HL-60 (cell line): ENCODE results near the gene TIPARP.
A peak's percentile ranks its signal among the peaks of the same experiment; 100 is the strongest.
"Not testable (repeated sequence)": the region's sequence is repeated elsewhere in the genome, so short reads cannot be mapped to it uniquely, and the experiment has no call there.

Experiments used
- DNase-seq, 2 experiments: peaks; one replicate each; pipeline ENCODE4 v3.0.0-alpha.2; 2010 to 2020; ENCODE audit warnings: low read depth in 1 of 2, low spot score in 1 of 2
- H3K27ac ChIP-seq: fragments of 250-450 bp; sonication (Bioruptor Pico); replicated peaks from 2 replicates; pipeline ENCODE4 v1.5.1; 2020; ENCODE audit warnings: mild to moderate bottlenecking, moderate library complexity
- H3K27me3 ChIP-seq: fragments of 250-450 bp; sonication (Bioruptor Pico); 2 replicates; pipeline ENCODE4 v1.5.1; 2021; ENCODE audit warnings: mild to moderate bottlenecking, moderate library complexity; ENCODE audit not compliant: insufficient read depth, poor library complexity, severe bottlenecking
- H3K4me3 ChIP-seq: replicated peaks from 2 replicates; pipeline ENCODE4 v1.5.1; 2011; ENCODE audit warnings: mild to moderate bottlenecking, control low read depth, low read length; ENCODE audit not compliant: insufficient read depth
- GABPA ChIP-seq: IDR thresholded peaks from 2 replicates; pipeline ENCODE4 v1.6.1; 2012; ENCODE audit warnings: low read depth
- POLR2AphosphoS5 ChIP-seq: IDR thresholded peaks from 2 replicates; pipeline ENCODE4 v1.6.1; 2012; ENCODE audit warnings: low read depth
- SPI1 ChIP-seq: IDR thresholded peaks from 2 replicates; pipeline ENCODE4 v1.6.1; 2012; ENCODE audit warnings: low read depth, mild to moderate bottlenecking, borderline replicate concordance
- TF ChIP-seq, protein P1 (sequence below): IDR thresholded peaks from one replicate; pipeline ENCODE4 v1.5.1; 2011; ENCODE audit warnings: low read length, control low read depth, inconsistent platforms; ENCODE audit not compliant: insufficient read depth
- TF ChIP-seq, protein P2 (sequence below): IDR thresholded peaks from 2 replicates; pipeline ENCODE4 v1.6.1; 2012; ENCODE audit warnings: low read depth; ENCODE audit not compliant: insufficient replicate concordance

TIPARP gene

DNA sequence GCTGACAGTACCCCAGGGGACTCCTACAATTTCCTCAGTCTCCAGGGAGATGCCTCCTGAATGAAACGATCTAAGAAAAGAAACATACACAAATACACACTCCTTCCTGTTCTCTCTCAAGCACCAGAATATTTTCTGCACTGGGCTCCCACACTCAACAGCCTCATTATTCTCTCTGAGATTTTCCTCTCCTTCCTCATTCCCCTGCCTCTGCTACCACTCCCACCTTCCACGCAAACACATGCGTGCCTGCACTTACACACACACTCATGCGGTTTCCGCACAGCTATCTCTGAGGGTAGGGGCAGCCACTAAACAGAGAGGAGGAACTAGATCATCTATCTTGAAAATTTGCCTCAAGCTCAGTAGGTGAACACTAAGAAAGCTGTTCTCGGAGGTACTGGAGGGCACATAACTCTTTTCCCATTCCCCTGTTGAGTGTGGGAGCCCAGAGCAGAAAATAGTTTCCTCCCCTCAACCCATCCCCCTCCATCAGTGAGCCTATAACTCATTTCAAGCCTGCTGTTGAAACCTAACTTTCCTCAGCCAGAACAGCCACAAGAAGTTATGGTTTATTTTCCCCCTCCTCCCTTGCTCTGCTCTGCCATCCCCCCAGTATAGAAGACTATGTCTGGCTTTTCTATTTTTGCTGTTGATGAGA, 30.5 kb upstream of the TIPARP start:
- TF ChIP-seq SPI1 (no peak; the same call in 1 of the 2 replicates), POLR2AphosphoS5 (peak; percentile 96)
- peak overlapping the region; percentile 67 for H3K27ac ChIP-seq
- no peaks in the 10 kb centered on the region for H3K27me3 ChIP-seq
- no peak overlapping the region for H3K4me3 ChIP-seq
- DNase-seq, result peak; percentile 71 to 97

DNA sequence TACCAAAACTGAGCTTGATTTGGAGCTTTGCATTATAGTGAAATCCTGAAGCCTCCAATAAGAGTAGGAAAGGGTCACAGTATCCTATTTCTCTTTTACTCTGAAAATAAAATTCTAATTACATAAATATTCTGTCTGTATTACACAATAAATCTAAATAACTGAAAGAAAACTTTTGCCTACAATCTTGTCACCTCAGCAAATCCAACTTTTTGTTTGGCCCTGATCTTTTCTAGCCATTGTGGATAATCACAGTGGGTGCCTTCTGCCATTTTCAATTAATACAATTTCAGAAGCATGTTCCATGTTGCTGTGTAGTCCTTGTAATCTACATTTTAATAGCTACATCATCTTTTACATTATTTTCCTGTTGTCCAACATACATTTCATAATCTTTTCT, 29.4 kb upstream of the TIPARP start:
- TF ChIP-seq, protein P1, sequence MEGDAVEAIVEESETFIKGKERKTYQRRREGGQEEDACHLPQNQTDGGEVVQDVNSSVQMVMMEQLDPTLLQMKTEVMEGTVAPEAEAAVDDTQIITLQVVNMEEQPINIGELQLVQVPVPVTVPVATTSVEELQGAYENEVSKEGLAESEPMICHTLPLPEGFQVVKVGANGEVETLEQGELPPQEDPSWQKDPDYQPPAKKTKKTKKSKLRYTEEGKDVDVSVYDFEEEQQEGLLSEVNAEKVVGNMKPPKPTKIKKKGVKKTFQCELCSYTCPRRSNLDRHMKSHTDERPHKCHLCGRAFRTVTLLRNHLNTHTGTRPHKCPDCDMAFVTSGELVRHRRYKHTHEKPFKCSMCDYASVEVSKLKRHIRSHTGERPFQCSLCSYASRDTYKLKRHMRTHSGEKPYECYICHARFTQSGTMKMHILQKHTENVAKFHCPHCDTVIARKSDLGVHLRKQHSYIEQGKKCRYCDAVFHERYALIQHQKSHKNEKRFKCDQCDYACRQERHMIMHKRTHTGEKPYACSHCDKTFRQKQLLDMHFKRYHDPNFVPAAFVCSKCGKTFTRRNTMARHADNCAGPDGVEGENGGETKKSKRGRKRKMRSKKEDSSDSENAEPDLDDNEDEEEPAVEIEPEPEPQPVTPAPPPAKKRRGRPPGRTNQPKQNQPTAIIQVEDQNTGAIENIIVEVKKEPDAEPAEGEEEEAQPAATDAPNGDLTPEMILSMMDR, result no peak
- no peak for TF ChIP-seq POLR2AphosphoS5
- H3K27ac ChIP-seq, result peak overlapping the region; percentile 67

DNA sequence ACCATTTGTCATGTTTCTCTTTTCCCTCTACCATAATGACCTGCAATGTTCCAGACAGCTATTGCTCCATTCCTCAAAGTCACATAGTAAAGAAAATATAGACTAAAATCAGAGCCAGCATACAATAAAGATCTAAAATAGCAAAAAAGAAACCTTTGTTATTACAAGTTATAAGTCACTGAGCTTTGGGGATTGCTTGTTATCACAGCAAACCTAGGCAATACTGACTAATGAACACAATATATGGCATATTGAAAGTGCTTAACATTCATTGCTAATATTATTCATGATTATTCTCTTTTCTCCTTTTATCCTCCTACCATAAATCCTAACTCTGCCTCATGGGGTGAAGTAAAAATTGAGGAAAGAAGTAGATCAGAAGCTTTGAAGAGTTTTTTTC, 27.4 kb upstream of the TIPARP start:
- H3K4me3 ChIP-seq, result no peak overlapping the region
- TF ChIP-seq POLR2AphosphoS5 (no peak), SPI1 (no peak), GABPA (no peak)
- TF ChIP-seq, protein P1, result no peak
- TF ChIP-seq, protein P2, sequence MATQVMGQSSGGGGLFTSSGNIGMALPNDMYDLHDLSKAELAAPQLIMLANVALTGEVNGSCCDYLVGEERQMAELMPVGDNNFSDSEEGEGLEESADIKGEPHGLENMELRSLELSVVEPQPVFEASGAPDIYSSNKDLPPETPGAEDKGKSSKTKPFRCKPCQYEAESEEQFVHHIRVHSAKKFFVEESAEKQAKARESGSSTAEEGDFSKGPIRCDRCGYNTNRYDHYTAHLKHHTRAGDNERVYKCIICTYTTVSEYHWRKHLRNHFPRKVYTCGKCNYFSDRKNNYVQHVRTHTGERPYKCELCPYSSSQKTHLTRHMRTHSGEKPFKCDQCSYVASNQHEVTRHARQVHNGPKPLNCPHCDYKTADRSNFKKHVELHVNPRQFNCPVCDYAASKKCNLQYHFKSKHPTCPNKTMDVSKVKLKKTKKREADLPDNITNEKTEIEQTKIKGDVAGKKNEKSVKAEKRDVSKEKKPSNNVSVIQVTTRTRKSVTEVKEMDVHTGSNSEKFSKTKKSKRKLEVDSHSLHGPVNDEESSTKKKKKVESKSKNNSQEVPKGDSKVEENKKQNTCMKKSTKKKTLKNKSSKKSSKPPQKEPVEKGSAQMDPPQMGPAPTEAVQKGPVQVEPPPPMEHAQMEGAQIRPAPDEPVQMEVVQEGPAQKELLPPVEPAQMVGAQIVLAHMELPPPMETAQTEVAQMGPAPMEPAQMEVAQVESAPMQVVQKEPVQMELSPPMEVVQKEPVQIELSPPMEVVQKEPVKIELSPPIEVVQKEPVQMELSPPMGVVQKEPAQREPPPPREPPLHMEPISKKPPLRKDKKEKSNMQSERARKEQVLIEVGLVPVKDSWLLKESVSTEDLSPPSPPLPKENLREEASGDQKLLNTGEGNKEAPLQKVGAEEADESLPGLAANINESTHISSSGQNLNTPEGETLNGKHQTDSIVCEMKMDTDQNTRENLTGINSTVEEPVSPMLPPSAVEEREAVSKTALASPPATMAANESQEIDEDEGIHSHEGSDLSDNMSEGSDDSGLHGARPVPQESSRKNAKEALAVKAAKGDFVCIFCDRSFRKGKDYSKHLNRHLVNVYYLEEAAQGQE, result no peak
- no peaks in the 10 kb centered on the region for H3K27me3 ChIP-seq
- DNase-seq, result no peak
- H3K27ac ChIP-seq, result no peak overlapping the region

More for the DNA sequence above, 29.4 kb upstream of the TIPARP start:
- Histone ChIP-seq H3K4me3 (no peak overlapping the region), H3K27me3 (no peaks in the 10 kb centered on the region)
- DNase-seq, result no peak

DNA sequence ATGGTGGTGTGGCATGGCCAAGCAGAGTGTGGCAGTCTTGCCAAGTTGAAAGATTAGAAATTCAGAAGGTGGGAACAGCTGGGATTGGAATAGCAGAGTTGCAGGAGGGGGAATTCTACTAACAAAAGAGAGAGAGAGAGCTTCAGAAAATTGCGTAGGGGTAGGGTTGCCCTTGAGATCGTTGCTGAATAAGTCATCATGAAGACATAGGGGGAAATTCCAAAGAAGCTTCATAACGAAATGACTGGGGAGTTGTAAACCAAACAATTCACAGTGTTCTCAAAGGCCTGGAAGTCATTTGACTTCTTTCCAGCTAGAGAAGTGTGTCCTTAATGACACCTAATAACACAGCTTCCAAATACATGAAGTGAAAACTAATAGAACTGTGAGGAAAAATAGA, 26.3 kb upstream of the TIPARP start:
- Histone ChIP-seq H3K4me3 (no peak overlapping the region), H3K27ac (no peak overlapping the region), H3K27me3 (no peaks in the 10 kb centered on the region)
- no peak for DNase-seq
- no peak for TF ChIP-seq SPI1
- TF ChIP-seq, protein P2, result no peak

DNA sequence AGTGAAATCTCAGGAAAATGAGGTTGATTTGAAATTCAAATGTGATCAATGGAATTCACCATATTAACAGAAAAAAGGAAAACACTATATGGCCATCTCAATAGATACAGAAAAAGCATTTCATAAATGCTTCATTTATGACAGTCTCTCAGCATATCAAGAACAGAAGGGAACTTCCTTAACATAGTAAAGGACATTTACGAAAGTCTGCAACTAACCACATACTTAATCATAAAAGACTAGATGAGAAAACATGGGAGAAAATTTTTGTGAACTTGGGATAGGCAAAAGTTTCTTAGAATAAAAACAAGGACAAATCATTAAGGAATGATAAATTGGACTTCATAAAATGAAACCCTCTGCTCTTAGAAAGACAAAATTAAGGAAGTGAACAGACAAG, 24.7 kb upstream of the TIPARP start:
- Histone ChIP-seq H3K27me3 (no peaks in the 10 kb centered on the region), H3K4me3 (no peak overlapping the region), H3K27ac (peak overlapping the region; percentile 28)
- DNase-seq, result no peak
- TF ChIP-seq, protein P2, result no peak
- no peak; the same call in 1 of the 2 replicates for TF ChIP-seq SPI1

DNA sequence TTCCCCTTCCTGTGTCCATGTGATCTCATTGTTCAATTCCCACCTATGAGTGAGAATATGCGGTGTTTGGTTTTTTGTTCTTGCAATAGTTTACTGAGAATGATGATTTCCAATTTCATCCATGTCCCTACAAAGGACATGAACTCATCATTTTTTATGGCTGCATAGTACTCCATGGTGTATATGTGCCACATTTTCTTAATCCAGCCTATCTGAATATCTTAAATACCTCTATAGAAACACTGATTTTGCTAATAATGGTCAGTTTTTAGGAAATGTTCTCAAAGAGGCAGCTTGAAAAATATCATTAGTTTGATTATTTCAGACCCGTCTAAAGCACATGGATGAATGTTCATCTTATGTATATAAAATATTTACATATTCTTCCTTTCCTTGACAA, 21.7 kb upstream of the TIPARP start:
- not testable (repeated sequence) for H3K4me3 ChIP-seq, H3K27ac ChIP-seq, DNase-seq, H3K27me3 ChIP-seq
